B cell (primary cell): ENCODE results near the gene ZMIZ1. TPM values are rescaled to one million over a fixed set of nuclear protein-coding genes. Genes with fewer than 3 reads are reported as not detected.

ENCODE experiments used
- ATAC-seq: fragments of 200-7000 bp; cut with Tn5 transposase; one replicate; pipeline ENCODE4 v1.10.0; 2021; ENCODE audit warnings: low read depth, mild to moderate bottlenecking, moderate number of reproducible peaks, moderate library complexity
- CTCF ChIA-PET: fragments of 350-600 bp; sonication (Branson Sonifier 250); formaldehyde crosslinking; loops from one replicate; lab custom pipeline; 2021; ENCODE audit warnings: antibody characterized with exemption, inconsistent platforms; lab: Charles Lee
- POLR2A ChIA-PET: fragments of 350-600 bp; sonication (Branson Sonifier 250); formaldehyde crosslinking; loops from one replicate; lab custom pipeline; 2021; ENCODE audit warnings: antibody characterized with exemption; lab: Charles Lee
- DNase-seq: peaks from one replicate; pipeline ENCODE4 v3.0.0; 2013
- H2AFZ ChIP-seq: 2 replicates; pipeline ENCODE4 v1.6.1; 2012; ENCODE audit warnings: mild to moderate bottlenecking, low read depth, low read length; ENCODE audit not compliant: insufficient read depth, poor library complexity, severe bottlenecking
- H3K27ac ChIP-seq, 2 donors: 1 replicate in 1 of 2; 2 replicates in 1 of 2; pipeline ENCODE4 v1.5.1; 2012 to 2013; ENCODE audit warnings: low read length in 2 of 2, mild to moderate bottlenecking in 2 of 2, moderate library complexity in 1 of 2
- H3K27me3 ChIP-seq, 4 experiments: fragments of 200-600 bp in 1 of 4; sonication (generic) in 1 of 4; replicated peaks in 1 of 4; 1 replicate in 2 of 4; 2 replicates in 2 of 4; pipeline versions ENCODE4 v1.6.1 to v1.7.0; 2013 to 2016; ENCODE audit warnings: low read length in 3 of 4, mild to moderate bottlenecking in 2 of 4, mixed read lengths in 1 of 4, moderate library complexity in 1 of 4; ENCODE audit not compliant: insufficient read depth in 4 of 4, control insufficient read depth in 3 of 4; ENCODE audit errors: control extremely low read depth in 1 of 4
- H3K36me3 ChIP-seq, 2 experiments: replicated peaks in 1 of 2; 1 replicate in 1 of 2; 2 replicates in 1 of 2; pipeline versions ENCODE4 v1.6.1 to v1.7.1; 2013; ENCODE audit warnings: low read length in 1 of 2; ENCODE audit not compliant: insufficient read depth in 2 of 2, control insufficient read depth in 1 of 2; ENCODE audit errors: control extremely low read depth in 1 of 2, extremely low read depth in 1 of 2
- H3K4me1 ChIP-seq, 2 donors: fragments of 200-600 bp in 1 of 2; sonication (generic) in 1 of 2; 1 replicate in 1 of 2; 2 replicates in 1 of 2; pipeline versions ENCODE4 v1.5.1 to v1.6.1; 2013 to 2017; ENCODE audit warnings: low read length in 2 of 2; ENCODE audit not compliant: control insufficient read depth in 2 of 2, insufficient read depth in 2 of 2
- H3K4me2 ChIP-seq: replicated peaks from 2 replicates; pipeline ENCODE3; 2012; ENCODE audit warnings: mild to moderate bottlenecking, low read depth, low read length; ENCODE audit not compliant: poor library complexity, severe bottlenecking
- H3K4me3 ChIP-seq, 5 experiments: fragments of 200-600 bp in 1 of 5; sonication (generic) in 1 of 5; 1 replicate in 3 of 5; 2 replicates in 2 of 5; pipeline versions ENCODE4 v1.5.1 to v1.7.0; 2011 to 2016; ENCODE audit warnings: low read length in 4 of 5, mild to moderate bottlenecking in 4 of 5, low read depth in 2 of 5, control low read depth in 1 of 5, moderate library complexity in 1 of 5; ENCODE audit not compliant: insufficient read depth in 1 of 5; ENCODE audit errors: control extremely low read depth in 1 of 5, extremely low read depth in 1 of 5
- H3K79me2 ChIP-seq: fragments of 200-600 bp; sonication (generic); one replicate; pipeline ENCODE4 v1.6.0; 2016; ENCODE audit warnings: low read length; ENCODE audit not compliant: control insufficient read depth, insufficient read depth
- H3K9ac ChIP-seq: fragments of 200-600 bp; sonication (generic); 2 replicates; pipeline ENCODE4 v1.6.1; 2017; ENCODE audit warnings: mild to moderate bottlenecking, low read length, moderate library complexity
- H3K9me3 ChIP-seq, 3 donors: one replicate each; pipeline versions ENCODE4 v1.6.1 to v1.7.1; 2013; ENCODE audit warnings: low read length in 2 of 3; ENCODE audit not compliant: control insufficient read depth in 2 of 3, insufficient read depth in 1 of 3; ENCODE audit errors: control extremely low read depth in 1 of 3
- H4K20me1 ChIP-seq: 2 replicates; pipeline ENCODE4 v1.6.0; 2012; ENCODE audit warnings: mild to moderate bottlenecking, low read length; ENCODE audit not compliant: insufficient read depth, control insufficient read depth, poor library complexity, severe bottlenecking
- H3K27ac Mint-ChIP-seq: one replicate; pipeline ENCODE4 v1.8.0; 2021; ENCODE audit warnings: mixed read lengths
- H3K27me3 Mint-ChIP-seq: one replicate; pipeline ENCODE4 v1.8.0; 2021; ENCODE audit warnings: mixed read lengths
- H3K4me1 Mint-ChIP-seq: one replicate; pipeline ENCODE4 v1.8.0; 2021; ENCODE audit warnings: mixed read lengths
- H3K4me3 Mint-ChIP-seq: one replicate; pipeline ENCODE4 v1.8.0; 2021; ENCODE audit warnings: mixed read lengths
- H3K9me3 Mint-ChIP-seq: one replicate; pipeline ENCODE4 v1.8.0; 2022; ENCODE audit warnings: mixed read lengths; ENCODE audit not compliant: insufficient read depth
- CTCF ChIP-seq: fragments of 200-600 bp; IDR thresholded peaks from one replicate; pipeline ENCODE4 v1.8.0; 2022; ENCODE audit warnings: antibody characterized with exemption, mild to moderate bottlenecking
- EZH2 ChIP-seq: IDR thresholded peaks from 2 replicates; pipeline ENCODE4 v1.6.1; 2012; ENCODE audit warnings: borderline replicate concordance, low read depth, mild to moderate bottlenecking, moderate library complexity, low read length; ENCODE audit not compliant: insufficient read depth, poor library complexity, severe bottlenecking
- WGBS: methylation state at CpG from one replicate; pipeline ENCODE4 v1.1.5; 2013; ENCODE audit warnings: missing lambda C conversion rate; ENCODE audit not compliant: insufficient coverage; 5-methylcytosine and 5-hydroxymethylcytosine counted together
- intact Hi-C: fragments of 100-400 bp; cut with micrococcal nuclease; formaldehyde crosslinking; loops from one replicate; pipeline ENCODE4 v1.10.0; 2022
- polyA plus RNA-seq: library from polyadenylated mRNA; depleted of rRNA; stranded (reverse); fragments of >200 nt; gene quantifications from 2 replicates; pipeline ENCODE4 v1.2.3, GENCODE V29; 2012
- total RNA-seq, 2 donors: library from RNA; stranded (reverse); fragments of 120-200 nt in 1 of 2; gene quantifications; 1 replicate in 1 of 2; 2 replicates in 1 of 2; pipeline versions ENCODE4 v1.2.3 to v1.2.4, GENCODE V29; 2013 to 2022

Gene ZMIZ1
- total and polyA plus RNA-seq, 2 donors (not counting 1 experiment from before 2014, with no cell fraction given), result 14.3 to 64.9 TPM

- no peaks in the 10 kb centered on the region for H3K79me2 ChIP-seq
- H3K27me3 ChIP-seq, result peaks cover 0 to 12% (median 3%) of the 10 kb centered on the region in 4 experiments
- H3K4me1 ChIP-seq, result peaks cover 31 to 44% of the 10 kb centered on the region in 2 donors
- peaks cover 0 to 2% (median 0%) of the 10 kb centered on the region in 3 donors for H3K9me3 ChIP-seq
- ChIA-PET CTCF (no interaction called here), POLR2A (no interaction called here)
- no peak overlapping the region for H3K27ac Mint-ChIP-seq
- H3K9ac ChIP-seq, result no peak overlapping the region
- intact Hi-C loops, result no loop called here
- H3K4me3 Mint-ChIP-seq, result peak overlapping the region; percentile 3
- H3K36me3 ChIP-seq, result no peaks in the 10 kb centered on the region
- H3K4me1 Mint-ChIP-seq, result peaks cover 33% of the 10 kb centered on the region
- H4K20me1 ChIP-seq, result no peaks in the 10 kb centered on the region
- H3K4me3 ChIP-seq, result no peak overlapping the region
- no peak for DNase-seq
- H3K27me3 Mint-ChIP-seq, result peaks cover 32% of the 10 kb centered on the region
- H2AFZ ChIP-seq, result peak overlapping the region; percentile 56
- 29% methylated on average over 10 of the region's 26 CpGs for WGBS
- no peak for ATAC-seq
- TF ChIP-seq EZH2 (no peak), CTCF (no peak)
- no peaks in the 10 kb centered on the region for H3K9me3 Mint-ChIP-seq
- peak overlapping the region; percentile 41 for H3K4me2 ChIP-seq
- H3K27ac ChIP-seq, result no peak overlapping the region
These were observed 70.5 kb downstream of the ZMIZ1 start for GRCh38 chr10:79139124-79139835.

- H4K20me1 ChIP-seq, result no peaks in the 10 kb centered on the region
- ChIA-PET CTCF (no interaction called here), POLR2A (no interaction called here)
- peaks cover 41 to 54% of the 10 kb centered on the region in 2 donors for H3K4me1 ChIP-seq
- H3K36me3 ChIP-seq, result no peaks in the 10 kb centered on the region
- H3K9me3 ChIP-seq, result peaks cover 0 to 2% (median 0%) of the 10 kb centered on the region in 3 donors
- H3K4me2 ChIP-seq, result peak overlapping the region; percentile 41
- Mint-ChIP-seq H3K27me3 (peaks cover 32% of the 10 kb centered on the region), H3K27ac (no peak overlapping the region), H3K9me3 (no peaks in the 10 kb centered on the region), H3K4me3 (no peak overlapping the region), H3K4me1 (peaks cover 40% of the 10 kb centered on the region)
- no peak overlapping the region for H3K4me3 ChIP-seq
- intact Hi-C loops, result no loop called here
- H3K79me2 ChIP-seq, result no peaks in the 10 kb centered on the region
- H3K27me3 ChIP-seq, result peaks cover 0 to 12% (median 3%) of the 10 kb centered on the region in 4 experiments
- DNase-seq (no peak), ATAC-seq (no peak)
- TF ChIP-seq CTCF, result no peak
- TF ChIP-seq EZH2, result no peak
- peak overlapping the region; percentile 56 for H2AFZ ChIP-seq
- no peak overlapping the region for H3K9ac ChIP-seq
- no peak overlapping the region for H3K27ac ChIP-seq
- whole genome bisulfite sequencing, result 70% methylated on average over 7 of the region's 7 CpGs
These were observed 71.5 kb downstream of the ZMIZ1 start for GRCh38 chr10:79140085-79140793.
